Endothelial cell (in vitro differentiated cells): ENCODE results near the gene GALNT18. TPM values are rescaled to one million over a fixed set of nuclear protein-coding genes. Genes with fewer than 3 reads are reported as not detected.

ENCODE experiments used
- DNase-seq: peaks from one replicate; pipeline ENCODE4 v3.0.0; 2021; ENCODE audit warnings: low spot score
- H3K27ac Mint-ChIP-seq: one replicate; pipeline ENCODE4 v1.8.0; 2021; ENCODE audit warnings: mixed read lengths, inconsistent platforms; ENCODE audit not compliant: unreplicated experiment
- H3K27me3 Mint-ChIP-seq: one replicate; pipeline ENCODE4 v1.8.0; 2021; ENCODE audit warnings: mild to moderate bottlenecking, moderate library complexity, mixed read lengths, inconsistent platforms; ENCODE audit not compliant: unreplicated experiment
- H3K36me3 Mint-ChIP-seq: one replicate; pipeline ENCODE4 v1.8.0; 2021; ENCODE audit warnings: mild to moderate bottlenecking, low read depth, mixed read lengths, inconsistent platforms; ENCODE audit not compliant: unreplicated experiment
- H3K4me1 Mint-ChIP-seq: one replicate; pipeline ENCODE4 v1.8.0; 2021; ENCODE audit warnings: mild to moderate bottlenecking, mixed read lengths, inconsistent platforms; ENCODE audit not compliant: unreplicated experiment
- H3K4me3 Mint-ChIP-seq: one replicate; pipeline ENCODE4 v1.8.0; 2021; ENCODE audit warnings: mild to moderate bottlenecking, mixed read lengths, inconsistent platforms; ENCODE audit not compliant: unreplicated experiment
- H3K9me3 Mint-ChIP-seq: one replicate; pipeline ENCODE4 v1.8.0; 2021; ENCODE audit warnings: mixed read lengths, inconsistent platforms; ENCODE audit not compliant: unreplicated experiment
- CTCF ChIP-seq: fragments of 200-600 bp; sonication (generic); IDR thresholded peaks from one replicate; pipeline ENCODE4 v1.5.0; 2021; ENCODE audit warnings: antibody characterized with exemption; ENCODE audit not compliant: unreplicated experiment
- total RNA-seq: library from RNA; stranded (reverse); fragmentation: NEBNext Ultra II Directional; extraction: Animal tissue kit (Norgen Biotek cat#: 25700); gene quantifications from one replicate; pipeline ENCODE4 v1.2.1, GENCODE V29; 2021; ENCODE audit not compliant: unreplicated experiment

The GALNT18 gene
- total RNA-seq, 1 donor from 2014 or later: 87.6 TPM

DNA sequence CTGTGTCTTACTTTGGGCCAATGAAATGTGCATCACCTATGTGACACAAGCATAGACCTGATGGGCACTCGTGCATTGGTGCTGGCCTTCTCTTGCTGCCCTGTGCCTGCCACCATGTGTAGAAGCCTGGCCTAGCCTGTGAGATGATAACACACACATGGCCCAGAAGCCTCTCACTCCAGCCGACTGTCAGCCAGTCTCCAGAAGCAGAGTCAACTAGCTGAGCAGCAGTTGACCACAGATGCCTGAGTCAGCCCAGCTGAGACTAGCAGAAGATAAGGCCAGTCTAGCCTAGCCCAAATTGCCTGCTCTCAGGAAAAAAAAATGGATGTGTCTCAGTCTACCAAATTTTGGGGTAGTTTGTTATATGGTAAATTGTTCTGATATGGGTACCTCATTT is 314.9 kb downstream of the GALNT18 start:
- no peak for TF ChIP-seq CTCF
- DNase-seq: no peak
- H3K36me3 Mint-ChIP-seq: peaks cover 55% of the 10 kb centered on the region
- H3K4me3 Mint-ChIP-seq: no peak overlapping the region
- H3K4me1 Mint-ChIP-seq: peaks cover 42% of the 10 kb centered on the region
- no peaks in the 10 kb centered on the region for H3K9me3 Mint-ChIP-seq
- no peak overlapping the region for H3K27ac Mint-ChIP-seq
- H3K27me3 Mint-ChIP-seq: peaks cover 12% of the 10 kb centered on the region

- no peak for TF ChIP-seq CTCF
- no peak for DNase-seq
- Mint-ChIP-seq H3K9me3 (no peaks in the 10 kb centered on the region), H3K27me3 (peaks cover 14% of the 10 kb centered on the region), H3K27ac (no peak overlapping the region), H3K4me3 (peak overlapping the region; percentile 63), H3K36me3 (peaks cover 53% of the 10 kb centered on the region), H3K4me1 (peaks cover 24% of the 10 kb centered on the region)
Observed at GRCh38 chr11:11304550-11304949, 317.3 kb downstream of the GALNT18 start.

DNA sequence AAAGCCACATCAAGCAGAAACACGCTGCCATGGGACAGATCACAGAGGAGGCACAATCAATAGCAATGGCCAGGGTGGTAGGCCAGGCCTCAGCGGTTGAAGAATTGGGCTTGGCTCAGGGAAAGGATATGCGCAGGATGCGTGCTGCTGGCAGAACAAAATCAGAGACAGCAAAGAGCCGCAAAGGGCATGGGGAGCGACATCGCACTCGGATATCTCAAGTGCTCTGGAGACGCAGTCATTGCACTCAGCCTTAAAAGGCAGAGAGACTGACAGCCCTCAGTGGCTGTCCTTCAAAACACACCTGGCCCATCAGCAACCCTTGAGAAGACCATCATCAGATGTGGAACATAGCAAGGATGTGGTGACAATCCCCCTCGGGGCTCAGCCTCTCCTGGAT is 319.2 kb downstream of the GALNT18 start:
- H3K4me1 Mint-ChIP-seq: peaks cover 4% of the 10 kb centered on the region
- no peak for TF ChIP-seq CTCF
- DNase-seq: no peak
- H3K27me3 Mint-ChIP-seq: peaks cover 11% of the 10 kb centered on the region
- no peak overlapping the region for H3K4me3 Mint-ChIP-seq
- peaks cover 41% of the 10 kb centered on the region for H3K36me3 Mint-ChIP-seq
- H3K9me3 Mint-ChIP-seq: no peaks in the 10 kb centered on the region
- H3K27ac Mint-ChIP-seq: no peak overlapping the region

GRCh38 chr11:11301212-11301611 is 320.6 kb downstream of the GALNT18 start:
- Mint-ChIP-seq H3K4me3 (no peak overlapping the region), H3K36me3 (peaks cover 42% of the 10 kb centered on the region), H3K4me1 (peaks cover 3% of the 10 kb centered on the region), H3K27me3 (peaks cover 9% of the 10 kb centered on the region), H3K9me3 (no peaks in the 10 kb centered on the region), H3K27ac (no peak overlapping the region)
- TF ChIP-seq CTCF: no peak
- no peak for DNase-seq

GRCh38 chr11:11297578-11297977 is 324.2 kb downstream of the GALNT18 start:
- no peak for DNase-seq
- Mint-ChIP-seq H3K4me3 (no peak overlapping the region), H3K4me1 (peaks cover 9% of the 10 kb centered on the region), H3K36me3 (peaks cover 44% of the 10 kb centered on the region), H3K27me3 (peaks cover 4% of the 10 kb centered on the region), H3K9me3 (no peaks in the 10 kb centered on the region), H3K27ac (no peak overlapping the region)
- no peak for TF ChIP-seq CTCF
